OCI-LY3 (cell line): Measurements from ENCODE around the gene CAMTA1.

Experiments used
- CTCF ChIP-seq: fragments of 200-600, 300-600 bp; sonication (generic); IDR thresholded peaks from 2 replicates; pipeline ENCODE4 v1.5.1; 2014; ENCODE audit warnings: antibody characterized with exemption, low read length, low read depth
- EZH2phosphoT487 ChIP-seq: fragments of 200-600 bp; shearing (Covaris generic); IDR thresholded peaks from 2 replicates; pipeline ENCODE4 v1.6.1; 2018; ENCODE audit warnings: antibody characterized with exemption, mixed run types, low read depth

- TF ChIP-seq CTCF, result no peak
- no peak for TF ChIP-seq EZH2phosphoT487
Measured at GRCh38 chr1:7562729-7563605, 777.7 kb downstream of the CAMTA1 start.
